Heart right ventricle (tissue), 16 donors: ENCODE measurements around the gene GPC5. TPM values are rescaled to one million over a fixed set of nuclear protein-coding genes. Genes with fewer than 3 reads are reported as not detected.
"Not testable (repeated sequence)": the region's sequence is repeated elsewhere in the genome, so short reads cannot be mapped to it uniquely, and the experiment has no call there.

Experiments used
- ATAC-seq, 8 donors: fragments of 200-7000 bp; cut with Tn5 transposase; one replicate each; pipeline ENCODE4 v1.9.1; 2020; ENCODE audit warnings: mild to moderate bottlenecking in 8 of 8, moderate library complexity in 8 of 8, moderate number of reproducible peaks in 1 of 8
- DNase-seq, 2 donors: peaks; one replicate each; pipeline ENCODE4 v3.0.0-alpha.2; 2020
- H3K27ac ChIP-seq, 10 donors: fragments of 200-600 bp; sonication (generic) in 2 of 10; one replicate each; pipeline versions ENCODE4 v1.5.0 to v1.8.0; 2020 to 2022; ENCODE audit warnings: mild to moderate bottlenecking in 3 of 10
- H3K27me3 ChIP-seq, 7 donors: fragments of 200-600 bp; one replicate each; pipeline ENCODE4 v1.8.0; 2021 to 2022; ENCODE audit warnings: mild to moderate bottlenecking in 2 of 7
- H3K36me3 ChIP-seq, 9 donors: fragments of 200-600 bp; sonication (generic) in 1 of 9; one replicate each; pipeline versions ENCODE4 v1.5.0 to v1.8.0; 2020 to 2022; ENCODE audit warnings: mild to moderate bottlenecking in 2 of 9
- H3K4me1 ChIP-seq, 9 donors: fragments of 200-600 bp; sonication (generic) in 1 of 9; one replicate each; pipeline versions ENCODE4 v1.5.0 to v1.8.0; 2020 to 2022; ENCODE audit warnings: mild to moderate bottlenecking in 4 of 9
- H3K4me3 ChIP-seq, 10 donors: fragments of 200-600 bp; sonication (generic) in 2 of 10; one replicate each; pipeline versions ENCODE4 v1.5.0 to v1.8.0; 2020 to 2022; ENCODE audit warnings: mild to moderate bottlenecking in 7 of 10, moderate library complexity in 2 of 10
- H3K9me3 ChIP-seq, 11 donors: fragments of 200-600 bp in 10 of 11; sonication (generic) in 2 of 11; one replicate each; pipeline versions ENCODE4 v1.5.0 to v1.8.0; 2013 to 2022; ENCODE audit warnings: mild to moderate bottlenecking in 2 of 11, control low read depth in 1 of 11, moderate library complexity in 1 of 11
- CTCF ChIP-seq, 9 donors: fragments of 200-600 bp; sonication (generic) in 2 of 9; IDR thresholded peaks; one replicate each; pipeline versions ENCODE4 v1.5.0 to v1.8.0; 2021 to 2022; ENCODE audit warnings: antibody characterized with exemption in 9 of 9, mild to moderate bottlenecking in 5 of 9, moderate library complexity in 1 of 9
- WGBS, 2 donors: extraction: QIAGEN DNeasy Blood & Tissue Kit; methylation state at CpG; one replicate each; pipeline ENCODE4 v1.1.7; 2013; ENCODE audit warnings: inconsistent platforms in 1 of 2; 5-methylcytosine and 5-hydroxymethylcytosine counted together
- intact Hi-C, 10 donors: fragments of 100-400 bp; cut with DNase I; formaldehyde crosslinking; loops; one replicate each; pipeline versions ENCODE4 v1.11.1 to v1.14.2; 2022
- polyA plus RNA-seq, 2 donors: library from polyadenylated mRNA; stranded (reverse); fragments of 200-250 nt; gene quantifications; one replicate each; pipeline ENCODE4 v1.2.3, GENCODE V29; 2013
- total RNA-seq, 10 donors: library from RNA; stranded (reverse); fragmentation: NEBNext Ultra II Directional in 3 of 10; extraction: Animal tissue kit (Norgen Biotek cat#: 25700) in 3 of 10; gene quantifications; one replicate each; pipeline versions ENCODE4 v1.2.1 to v1.2.4, GENCODE V29; 2021 to 2023
- donor health status: Arrhythmogenic right ventricular cardiomyopathy.
- donor health status: ischemic (EF 13 %, LVEDD 7.1; RV severe dilation, severe dysfunction).
- donor health status: healthy with polysubstance abuse.
- donor health status: DM: no; HTN: yes; CAD: no.
- donor health status: DM: no; HTN: no; CAD: no.
- donor health status: ischemic (EF 25% LVEDD 6.9; RV normal size, moderate dysfunction).
- donor health status: ischemic (EF 25% LVEDD 5.7; RV mildly dilated, moderate dysfunction).
- donor health status: healthy.
- donor health status: DM: yes; HTN: yes; CAD: no.
- donor health status: Ischemic cardiomyopathy.
- donor health status: ischemic (EF 35%, LVEDD 5.7; RV mildly dilated, moderate dysfunction).
- donor health status: nonischemic (EF 11% LVEDD 7.7; RV severe dilation, severe dysfunction).
- donor health status: DM: yes; HTN: yes; CAD: no.
- donor health status: PGD.
- donor health status: ischemic (EF 29% LVEDD 5.4; RV normal size, mild dysfunction).
- donor health status: nonischemic (EF 23%, LVEDD 6.1; RV moderate dilation, normal function).

The GPC5 gene
- total and polyA plus RNA-seq, 12 donors, result 0.01 to 3.5 (median 0.70) TPM; not detected in 1

GRCh38 chr13:92480387-92480786 is 1082.0 kb downstream of the GPC5 start:
- Histone ChIP-seq H3K27ac (no peak overlapping the region), H3K4me3 (no peak overlapping the region), H3K4me1 (no peaks in the 10 kb centered on the region), H3K9me3 (peaks cover 0 to 10% (median 0%) of the 10 kb centered on the region in 11 donors), H3K27me3 (no peaks in the 10 kb centered on the region), H3K36me3 (no peaks in the 10 kb centered on the region)
- DNase-seq (no peak), ATAC-seq (no peak)
- intact Hi-C loops, result no loop called here
- no peak for TF ChIP-seq CTCF (IDR thresholded peaks at IDR 0.05)
- 84 to 85% methylated on average over 3 of the region's 3 CpGs for WGBS, 2 donors

- H3K4me1 ChIP-seq, DNase-seq, H3K9me3 ChIP-seq, H3K27ac ChIP-seq, intact Hi-C loops, H3K36me3 ChIP-seq, ATAC-seq, H3K4me3 ChIP-seq, H3K27me3 ChIP-seq: not testable (repeated sequence)
- WGBS, 2 donors, result 83 to 88% methylated on average over 3 of the region's 3 CpGs
These were observed 1084.4 kb downstream of the GPC5 start for GRCh38 chr13:92482790-92483189.

GRCh38 chr13:92483894-92484293 is 1085.5 kb downstream of the GPC5 start:
- DNase-seq, result no peak
- H3K36me3 ChIP-seq, result no peaks in the 10 kb centered on the region
- peaks cover 0 to 7% (median 0%) of the 10 kb centered on the region in 11 donors for H3K9me3 ChIP-seq
- 70 to 72% methylated on average over 3 of the region's 3 CpGs for WGBS, 2 donors
- H3K27me3 ChIP-seq, result no peaks in the 10 kb centered on the region
- no peak for TF ChIP-seq CTCF (IDR thresholded peaks at IDR 0.05)
- no peak for ATAC-seq
- intact Hi-C loops, result no loop called here
- H3K4me3 ChIP-seq, result no peak overlapping the region
- H3K27ac ChIP-seq, result no peak overlapping the region
- no peaks in the 10 kb centered on the region for H3K4me1 ChIP-seq

- no peaks in the 10 kb centered on the region for H3K36me3 ChIP-seq
- intact Hi-C loops, result no loop called here
- H3K27me3 ChIP-seq, result no peaks in the 10 kb centered on the region
- no peaks in the 10 kb centered on the region for H3K4me1 ChIP-seq
- ATAC-seq (no peak), DNase-seq (no peak)
- H3K27ac ChIP-seq, result no peak overlapping the region
- peaks cover 0 to 2% (median 0%) of the 10 kb centered on the region in 11 donors for H3K9me3 ChIP-seq
- H3K4me3 ChIP-seq, result no peak overlapping the region
- no peak for TF ChIP-seq CTCF (IDR thresholded peaks at IDR 0.05)
These were observed 1088.8 kb downstream of the GPC5 start for GRCh38 chr13:92487238-92487637.

- Histone ChIP-seq H3K9me3 (peaks cover 0 to 2% (median 0%) of the 10 kb centered on the region in 11 donors), H3K4me3 (no peak overlapping the region), H3K27ac (no peak overlapping the region), H3K36me3 (no peaks in the 10 kb centered on the region), H3K4me1 (no peaks in the 10 kb centered on the region), H3K27me3 (no peaks in the 10 kb centered on the region)
- ATAC-seq (no peak), DNase-seq (no peak)
- 80 to 84% methylated on average over 7 of the region's 7 CpGs for WGBS, 2 donors
- intact Hi-C loops, result no loop called here
- TF ChIP-seq CTCF (IDR thresholded peaks at IDR 0.05), result no peak
These were observed 1089.9 kb downstream of the GPC5 start for GRCh38 chr13:92488249-92488852.
